IPS DF 19.7 (cell line): ENCODE measurements around the gene PRICKLE1.

ENCODE experiments used
- DNase-seq: peaks from one replicate; pipeline ENCODE4 v3.0.0-alpha.2; 2013; ENCODE audit warnings: low read depth, low spot score

The PRICKLE1 gene

GRCh38 chr12:42450248-42450647 is 139.3 kb downstream of the PRICKLE1 start:
- DNase-seq: no peak

GRCh38 chr12:42448841-42449240 is 140.7 kb downstream of the PRICKLE1 start:
- no peak for DNase-seq

GRCh38 chr12:42447371-42447786 is 142.2 kb downstream of the PRICKLE1 start:
- DNase-seq: no peak

GRCh38 chr12:42446761-42447160 is 142.8 kb downstream of the PRICKLE1 start:
- no peak for DNase-seq

GRCh38 chr12:42445891-42446290 is 143.7 kb downstream of the PRICKLE1 start:
- DNase-seq: no peak

GRCh38 chr12:42444192-42444943 is 145.2 kb downstream of the PRICKLE1 start:
- DNase-seq: no peak

GRCh38 chr12:42442888-42443287 is 146.7 kb downstream of the PRICKLE1 start:
- no peak for DNase-seq

GRCh38 chr12:42442311-42442759 is 147.2 kb downstream of the PRICKLE1 start:
- no peak for DNase-seq

- DNase-seq: no peak
Observed at GRCh38 chr12:42440608-42441007, 148.9 kb downstream of the PRICKLE1 start.

GRCh38 chr12:42432517-42433140 is 156.9 kb downstream of the PRICKLE1 start:
- no peak for DNase-seq

- DNase-seq: no peak
Observed at GRCh38 chr12:42428850-42429249, 160.7 kb downstream of the PRICKLE1 start.

GRCh38 chr12:42426746-42427145 is 162.8 kb downstream of the PRICKLE1 start:
- peak; percentile 33 for DNase-seq

GRCh38 chr12:42422785-42423184 is 166.8 kb downstream of the PRICKLE1 start:
- no peak for DNase-seq

GRCh38 chr12:42421844-42422779 is 167.4 kb downstream of the PRICKLE1 start:
- DNase-seq: no peak

- DNase-seq: no peak
Observed at GRCh38 chr12:42420395-42420794, 169.2 kb downstream of the PRICKLE1 start.

- DNase-seq: no peak
Observed at GRCh38 chr12:42410340-42410739, 179.2 kb downstream of the PRICKLE1 start.

GRCh38 chr12:42409471-42409870 is 180.1 kb downstream of the PRICKLE1 start:
- no peak for DNase-seq

GRCh38 chr12:42407306-42407705 is 182.2 kb downstream of the PRICKLE1 start:
- no peak for DNase-seq
